ENCODE results near the gene P2RY13. TPM values are rescaled to one million over a fixed set of nuclear protein-coding genes. Genes with fewer than 3 reads are reported as not detected.
A peak's percentile ranks its signal among the peaks of the same experiment; 100 is the strongest.

The P2RY13 gene
- total and polyA plus RNA-seq, 10 of the 15 experiments (the other 5 are each of a cell fraction or from before 2014, with no cell fraction given), result not detected

- TF ChIP-seq SP1 (IDR thresholded peaks at IDR 0.05; ENCODE audit: low read depth, low read length) (no peak), SKIL (IDR thresholded peaks at IDR 0.05; ENCODE audit: low read depth, poor library complexity, severe bottlenecking) (no peak), NFYB (IDR thresholded peaks at IDR 0.05; ENCODE audit: insufficient read depth, low read depth, low read length) (no peak)
Measured at GRCh38 chr3:151283387-151283786, 46.0 kb downstream of the P2RY13 start (continued).

GRCh38 chr3:151282921-151283320 lies 46.4 kb downstream of the P2RY13 start:
- SMC1A ChIA-PET (ENCODE audit: uncharacterized antibody, unreplicated experiment), result interaction anchor here (0.7 to 6.7 kb wide), 11 partner anchors 10 to 126 kb away, joined by 3 to 98 read pairs (median 4); no protein-coding TSS in a partner anchor
- no peaks in the 10 kb centered on the region for H3K36me3 ChIP-seq (ENCODE audit: control insufficient read depth in 2 of 2, insufficient read depth in 2 of 2, low read length in 1 of 2)
- no peak overlapping the region for H3K4me2 ChIP-seq (ENCODE audit: control insufficient read depth, insufficient read depth)
- CTCF ChIA-PET, result interaction anchor here (0.8 to 9.6 kb wide), 15 partner anchors 9 to 127 kb away, joined by 3 to 182 read pairs (median 4); no protein-coding TSS in a partner anchor
- H4K20me1 ChIP-seq (ENCODE audit: control insufficient read depth, insufficient read depth), result no peaks in the 10 kb centered on the region
- no peaks in the 10 kb centered on the region for H3K27me3 ChIP-seq (replicated peaks in 1 of 2; ENCODE audit: control insufficient read depth in 2 of 2, insufficient read depth in 2 of 2, low read length in 1 of 2)
- peak; percentile 98 for FAIRE-seq
- H3K27ac ChIP-seq (ENCODE audit: control insufficient read depth, insufficient read depth), result no peak overlapping the region
- WGBS (ENCODE audit: insufficient coverage, insufficient replicate concordance, low lambda C conversion rate, missing lambda C conversion rate), result 0% methylated on average over 1 of the region's 1 CpG
- no peak overlapping the region for H3K4me3 ChIP-seq
- TF ChIP-seq STAT3 (IDR thresholded peaks at IDR 0.05; ENCODE audit: low read depth, low read length) (no peak), SMC3 (IDR thresholded peaks at IDR 0.05; ENCODE audit: borderline replicate concordance, low read length) (peak; percentile 96), RAD21 (IDR thresholded peaks at IDR 0.05; ENCODE audit: insufficient read depth, low read depth, low read length) (peak; percentile 90), MYB (IDR thresholded peaks at IDR 0.05; ENCODE audit: borderline replicate concordance, low read depth, low read length) (no peak), NFYA (IDR thresholded peaks at IDR 0.05; ENCODE audit: borderline replicate concordance, low read depth, low read length) (no peak), MEF2A (IDR thresholded peaks at IDR 0.05; ENCODE audit: insufficient read depth, low read depth, low read length) (0 out of 2 replicates have a peak, but pooled peaks have one; percentile 6), PKNOX1 (IDR thresholded peaks at IDR 0.05) (peak; percentile 23; the same call in 1 of the 2 replicates), CTCF (IDR thresholded peaks at IDR 0.05 in 2 of 3, conservative IDR thresholded peaks at IDR 0.05 in 1 of 3; ENCODE audit: control insufficient read depth in 2 of 3, extremely low read depth in 1 of 3, insufficient read depth in 1 of 3, low read depth in 3 of 3, low read length in 3 of 3) (peak; percentile 49 to 67 (median 53); a peak in 5 of 6 replicates), ZNF384 (IDR thresholded peaks at IDR 0.05; ENCODE audit: borderline replicate concordance, low read depth, low read length) (peak; percentile 72)
- no TSS peak for BruUV-seq (replicated peaks)
- peak; percentile 77 for ATAC-seq
- no peak overlapping the region for H3K9ac ChIP-seq (ENCODE audit: control insufficient read depth, insufficient read depth, low read length)
- POLR2A ChIA-PET, result no interaction called here
- H3K79me2 ChIP-seq (ENCODE audit: control insufficient read depth, insufficient read depth, low read length), result no peaks in the 10 kb centered on the region
- in situ Hi-C loops (cut with MboI) (no loop called here), intact Hi-C loops (cut with micrococcal nuclease; ENCODE audit: unreplicated experiment) (loop anchor here (1.0 to 5.0 kb wide), 3 partner anchors 56 to 356 kb away; no protein-coding TSS in a partner anchor)
- H3K4me1 ChIP-seq (ENCODE audit: control insufficient read depth, insufficient read depth, low read length), result peaks cover 6% of the 10 kb centered on the region
- RAD21 ChIA-PET (ENCODE audit: unreplicated experiment), result interaction anchor here (0.6 to 1.6 kb wide), 6 partner anchors 52 to 185 kb away, joined by 3 to 19 read pairs (median 4); no protein-coding TSS in a partner anchor
- no peak overlapping the region for H2AFZ ChIP-seq (ENCODE audit: control insufficient read depth, low read depth, low read length)
- no peak for DNase-seq (ENCODE audit: low read depth, low spot score)
- no peaks in the 10 kb centered on the region for H3K9me3 ChIP-seq (replicated peaks; ENCODE audit: control insufficient read depth, insufficient read depth, low read length)
